Neural cell (in vitro differentiated cells): ENCODE measurements around the gene CAPN15. TPM values are rescaled to one million over a fixed set of nuclear protein-coding genes. Genes with fewer than 3 reads are reported as not detected.

ENCODE experiments used
- H2AFZ ChIP-seq: fragments of 200-600, 300-800 bp; sonication (generic), shearing (Covaris generic); 2 replicates; pipeline ENCODE4 v1.6.0; 2014; ENCODE audit warnings: low read depth, mild to moderate bottlenecking, antibody characterized with exemption, low read length, moderate library complexity
- H3F3A ChIP-seq: fragments of 200-600 bp; shearing (Covaris generic); 2 replicates; pipeline ENCODE4 v1.6.1; 2016; ENCODE audit warnings: mild to moderate bottlenecking, moderate library complexity, mixed read lengths, antibody characterized with exemption, low read length; ENCODE audit not compliant: insufficient read depth, poor library complexity, severe bottlenecking
- H3K27ac ChIP-seq: fragments of 200-600, 300-800 bp; sonication (generic), shearing (Covaris generic); 2 replicates; pipeline ENCODE4 v1.5.1; 2014; ENCODE audit warnings: mild to moderate bottlenecking, low read length, moderate library complexity
- H3K27me3 ChIP-seq: fragments of 300-800, 200-600 bp; sonication (generic), shearing (Covaris generic); 2 replicates; pipeline ENCODE4 v1.6.0; 2014; ENCODE audit warnings: mild to moderate bottlenecking, low read depth, low read length, moderate library complexity; ENCODE audit not compliant: insufficient read depth
- H3K36me3 ChIP-seq: fragments of 300-800, 200-600 bp; sonication (generic), shearing (Covaris generic); 2 replicates; pipeline ENCODE4 v1.5.1; 2014; ENCODE audit warnings: mild to moderate bottlenecking, antibody characterized with exemption, low read length, moderate library complexity; ENCODE audit not compliant: insufficient read depth
- H3K4me2 ChIP-seq: fragments of 300-800, 200-600 bp; sonication (generic), shearing (Covaris generic); 2 replicates; pipeline ENCODE4 v1.6.0; 2014; ENCODE audit warnings: mild to moderate bottlenecking, low read length
- H3K4me3 ChIP-seq: fragments of 300-800, 200-600 bp; sonication (generic), shearing (Covaris generic); 2 replicates; pipeline ENCODE4 v1.5.1; 2014; ENCODE audit warnings: mild to moderate bottlenecking, low read length, moderate library complexity
- H3K79me2 ChIP-seq: fragments of 200-600 bp; shearing (Covaris generic); replicated peaks from 2 replicates; pipeline ENCODE4 v1.6.0; 2014; ENCODE audit warnings: mild to moderate bottlenecking, low read length, moderate library complexity; ENCODE audit not compliant: insufficient read depth
- H3K9ac ChIP-seq: fragments of 300-800, 200-600 bp; sonication (generic), shearing (Covaris generic); 2 replicates; pipeline ENCODE4 v1.6.1; 2016; ENCODE audit warnings: mild to moderate bottlenecking, low read length, mixed read lengths
- H3K9me2 ChIP-seq: fragments of 200-600 bp; shearing (Covaris generic); 2 replicates; pipeline ENCODE4 v1.6.1; 2016; ENCODE audit warnings: mild to moderate bottlenecking, low read length, mixed read lengths; ENCODE audit not compliant: insufficient read depth
- H3K9me3 ChIP-seq: fragments of 200-600, 300-800 bp; sonication (generic), shearing (Covaris generic); 2 replicates; pipeline ENCODE4 v1.6.1; 2016; ENCODE audit warnings: mild to moderate bottlenecking, mixed run types, low read length, moderate library complexity, mixed read lengths
- H4K20me1 ChIP-seq: fragments of 200-600 bp; shearing (Covaris generic); 2 replicates; pipeline ENCODE4 v1.6.1; 2016; ENCODE audit warnings: mild to moderate bottlenecking, mixed run types; ENCODE audit not compliant: insufficient read depth
- CTCF ChIP-seq: fragments of 450-650 bp; IDR thresholded peaks from 2 replicates; pipeline ENCODE4 v1.5.1; 2014; ENCODE audit warnings: antibody characterized with exemption, mild to moderate bottlenecking, moderate library complexity; ENCODE audit not compliant: poor library complexity, severe bottlenecking
- EP300 ChIP-seq: fragments of 450-650 bp; conservative IDR thresholded peaks from 2 replicates; pipeline ENCODE4 v1.6.1; 2014; ENCODE audit warnings: antibody characterized with exemption, mild to moderate bottlenecking, moderate library complexity; ENCODE audit not compliant: poor library complexity, severe bottlenecking
- EZH2 ChIP-seq: fragments of 200-600, 300-800 bp; shearing (Covaris generic), sonication (generic); IDR thresholded peaks from 2 replicates; pipeline ENCODE4 v1.6.1; 2014; ENCODE audit warnings: antibody characterized with exemption, low read length, borderline replicate concordance, mild to moderate bottlenecking; ENCODE audit not compliant: insufficient read depth, poor library complexity, severe bottlenecking
- MXI1 ChIP-seq: fragments of 450-650 bp; conservative IDR thresholded peaks from 2 replicates; pipeline ENCODE4 v1.6.1; 2014; ENCODE audit warnings: antibody characterized with exemption, mild to moderate bottlenecking; ENCODE audit not compliant: poor library complexity, severe bottlenecking
- POLR2AphosphoS5 ChIP-seq: IDR thresholded peaks from 2 replicates; pipeline ENCODE4 v1.6.1; 2012
- RAD21 ChIP-seq: fragments of 450-650 bp; conservative IDR thresholded peaks from 2 replicates; pipeline ENCODE4 v1.6.1; 2014; ENCODE audit warnings: antibody characterized with exemption, mild to moderate bottlenecking, moderate library complexity
- REST ChIP-seq: IDR thresholded peaks from 2 replicates; pipeline ENCODE4 v1.6.1; 2012; ENCODE audit warnings: borderline replicate concordance
- SMC3 ChIP-seq: fragments of 450-650 bp; conservative IDR thresholded peaks from 2 replicates; pipeline ENCODE4 v1.6.1; 2014; ENCODE audit warnings: antibody characterized with exemption, mild to moderate bottlenecking, moderate library complexity; ENCODE audit not compliant: poor library complexity
- TAF1 ChIP-seq: IDR thresholded peaks from 2 replicates; pipeline ENCODE4 v1.6.1; 2012; ENCODE audit warnings: low read depth
- polyA plus RNA-seq: library from polyadenylated mRNA; depleted of rRNA; stranded (reverse); fragments of >200 nt; gene quantifications from 2 replicates; pipeline ENCODE4 v1.2.3, GENCODE V29; 2014

Gene CAPN15
- polyA plus RNA-seq, 1 donor from 2014 or later = 11.5 TPM

GRCh38 chr16:482468-483185 lies 44.9 kb upstream of the CAPN15 start:
- H3K36me3 ChIP-seq = no peaks in the 10 kb centered on the region
- TF ChIP-seq TAF1 (no peak), CTCF (no peak), POLR2AphosphoS5 (no peak), EP300 (no peak), EZH2 (no peak), REST (no peak), MXI1 (no peak), RAD21 (no peak), SMC3 (no peak)
- no peaks in the 10 kb centered on the region for H3F3A ChIP-seq
- H3K9me3 ChIP-seq = no peaks in the 10 kb centered on the region
- H3K79me2 ChIP-seq = no peaks in the 10 kb centered on the region
- H3K27me3 ChIP-seq = no peaks in the 10 kb centered on the region
- H3K9ac ChIP-seq = no peak overlapping the region
- no peaks in the 10 kb centered on the region for H3K9me2 ChIP-seq
- no peak overlapping the region for H2AFZ ChIP-seq
- H3K4me2 ChIP-seq = no peak overlapping the region
- no peaks in the 10 kb centered on the region for H4K20me1 ChIP-seq
- H3K27ac ChIP-seq = no peak overlapping the region
- no peak overlapping the region for H3K4me3 ChIP-seq

- TF ChIP-seq TAF1 (no peak), CTCF (no peak)
- no peaks in the 10 kb centered on the region for H3K9me3 ChIP-seq
- H2AFZ ChIP-seq = no peak overlapping the region
- no peak overlapping the region for H3K4me2 ChIP-seq
- H3K4me3 ChIP-seq = no peak overlapping the region
- H4K20me1 ChIP-seq = no peaks in the 10 kb centered on the region
- H3K9ac ChIP-seq = no peak overlapping the region
- no peak overlapping the region for H3K27ac ChIP-seq
- H3K36me3 ChIP-seq = no peaks in the 10 kb centered on the region
- no peaks in the 10 kb centered on the region for H3K27me3 ChIP-seq
- no peaks in the 10 kb centered on the region for H3K9me2 ChIP-seq
- H3K79me2 ChIP-seq = no peaks in the 10 kb centered on the region
- no peaks in the 10 kb centered on the region for H3F3A ChIP-seq
Observed at GRCh38 chr16:483341-484075, 44.0 kb upstream of the CAPN15 start.
